GM10847 (cell line): ENCODE measurements around the gene RGCC.
A peak's percentile ranks its signal among the peaks of the same experiment; 100 is the strongest.

Experiments used
- POLR2A ChIP-seq: IDR thresholded peaks from 2 replicates; pipeline ENCODE4 v1.6.1; 2011; ENCODE audit not compliant: insufficient read length; ENCODE audit errors: extremely low read depth

Gene RGCC

GRCh38 chr13:41465241-41465847 lies 8.0 kb downstream of the RGCC start:
- peak; percentile 33 for TF ChIP-seq POLR2A

DNA sequence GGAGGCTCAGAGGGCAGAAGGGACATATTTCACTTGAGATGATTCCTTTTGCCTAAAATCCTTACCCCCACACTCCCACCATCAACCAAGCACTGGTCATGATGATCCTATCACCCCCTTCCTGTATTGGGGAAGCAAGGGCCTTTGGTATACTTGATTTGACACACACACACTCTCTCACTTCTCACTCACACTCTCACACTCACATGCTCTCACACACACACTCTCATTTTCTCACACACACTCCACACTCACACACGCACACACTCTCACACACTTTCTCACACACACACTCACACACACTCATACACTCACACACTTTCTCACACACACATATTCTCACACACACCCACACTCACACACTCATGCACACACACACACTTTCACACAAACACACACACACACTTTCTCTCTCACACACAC lies 8.6 kb downstream of the RGCC start:
- TF ChIP-seq POLR2A, result no peak

GRCh38 chr13:41467425-41467945 lies 10.1 kb downstream of the RGCC start:
- no peak for TF ChIP-seq POLR2A

DNA sequence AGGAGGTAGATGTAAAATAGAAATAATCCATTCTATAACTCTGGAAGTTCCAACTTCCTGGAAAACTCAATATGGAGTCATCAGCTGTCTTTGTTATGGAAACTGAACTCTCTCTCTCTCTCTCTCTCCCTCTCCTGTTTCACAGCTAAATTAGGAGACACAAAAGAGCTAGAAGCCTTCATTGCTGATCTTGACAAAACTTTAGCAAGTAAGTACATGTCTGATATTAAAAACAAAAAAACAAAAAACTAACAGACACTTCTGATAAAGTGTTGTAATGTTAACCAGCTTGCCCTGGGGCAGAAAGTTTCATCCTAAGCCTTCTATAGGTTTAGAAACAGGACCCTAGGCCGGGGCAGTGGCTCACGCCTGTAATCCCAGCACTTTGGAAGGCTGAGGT lies 11.3 kb downstream of the RGCC start:
- TF ChIP-seq POLR2A, result no peak

DNA sequence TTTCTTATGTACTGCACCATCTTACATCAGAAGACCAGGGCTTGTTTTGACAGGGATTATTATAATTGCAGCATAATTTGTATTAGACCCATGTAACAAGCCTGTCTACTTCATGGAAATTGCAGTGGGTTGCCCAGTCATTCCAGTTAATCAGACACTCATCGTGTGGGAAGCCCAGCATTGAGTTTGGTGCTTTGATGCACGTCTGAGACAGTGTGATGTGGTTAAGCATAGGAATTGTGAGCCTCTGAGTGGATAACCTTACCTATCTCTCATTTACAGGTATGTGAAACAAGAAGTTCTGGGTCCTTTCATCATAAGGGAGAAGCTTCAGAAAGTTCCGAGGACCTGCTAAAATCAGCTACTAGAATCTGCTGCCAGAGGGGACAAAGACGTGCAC lies 12.8 kb downstream of the RGCC start:
- TF ChIP-seq POLR2A, result no peak

DNA sequence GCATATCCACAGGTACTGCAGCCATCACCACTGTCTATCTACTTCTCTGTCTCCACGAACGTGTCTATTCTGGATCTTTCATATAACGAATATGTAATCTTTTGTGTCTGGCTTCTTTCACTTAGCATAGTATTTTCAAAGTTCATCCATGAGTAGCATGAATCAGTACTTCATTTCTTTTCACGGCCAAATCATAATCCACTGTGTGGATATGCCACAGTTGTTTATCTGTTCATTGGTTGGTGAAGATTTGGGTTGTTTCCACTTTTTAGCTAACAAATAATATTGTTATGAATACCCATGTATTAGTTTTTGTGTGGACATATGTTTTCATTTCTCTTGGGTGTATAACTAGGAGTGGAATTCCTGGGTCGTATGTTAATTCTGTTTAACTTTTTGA lies 14.4 kb downstream of the RGCC start:
- no peak for TF ChIP-seq POLR2A

GRCh38 chr13:41487222-41487621 lies 29.9 kb downstream of the RGCC start:
- no peak for TF ChIP-seq POLR2A

DNA sequence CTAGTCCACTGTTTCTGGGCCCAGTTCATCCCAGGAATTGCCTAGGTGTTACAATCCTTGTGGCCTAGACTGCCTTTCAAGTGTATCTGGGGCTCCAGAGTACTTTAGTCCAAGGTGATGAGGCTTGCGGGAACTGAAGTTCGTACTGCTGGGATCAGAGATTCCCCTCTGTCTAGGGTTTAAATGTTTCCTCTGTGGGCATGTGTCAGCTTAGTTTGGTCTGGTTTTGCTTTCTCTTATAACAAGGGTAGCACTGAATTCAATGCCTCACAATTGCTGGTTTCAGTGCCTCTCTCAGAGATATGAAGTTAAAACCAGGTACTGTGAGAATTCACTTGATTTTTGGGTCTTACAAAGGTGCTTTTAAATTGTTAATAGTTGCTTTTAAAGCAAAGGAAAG lies 30.8 kb downstream of the RGCC start:
- TF ChIP-seq POLR2A, result no peak

GRCh38 chr13:41490371-41491015 lies 33.1 kb downstream of the RGCC start:
- no peak for TF ChIP-seq POLR2A

DNA sequence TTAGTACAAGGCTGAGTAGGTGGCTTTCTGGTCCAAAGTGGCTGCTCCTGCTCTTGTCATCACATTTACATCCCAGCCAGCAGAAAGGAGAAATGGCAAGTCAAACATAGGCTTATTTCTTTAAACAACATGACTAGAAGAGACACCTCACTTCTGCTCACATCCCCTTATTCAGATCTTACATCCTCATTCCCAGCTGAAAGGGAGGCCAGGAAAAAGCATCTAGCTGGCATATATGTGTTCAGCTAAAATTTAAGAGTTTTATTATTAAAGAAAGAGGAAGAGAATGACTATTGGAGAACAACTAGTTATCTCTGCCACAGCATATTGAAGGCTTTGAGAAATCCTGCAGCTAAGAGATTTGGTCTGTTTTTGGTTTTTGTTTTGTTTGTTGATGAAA lies 34.1 kb downstream of the RGCC start:
- TF ChIP-seq POLR2A, result no peak

GRCh38 chr13:41492432-41493260 lies 35.3 kb downstream of the RGCC start:
- no peak for TF ChIP-seq POLR2A

DNA sequence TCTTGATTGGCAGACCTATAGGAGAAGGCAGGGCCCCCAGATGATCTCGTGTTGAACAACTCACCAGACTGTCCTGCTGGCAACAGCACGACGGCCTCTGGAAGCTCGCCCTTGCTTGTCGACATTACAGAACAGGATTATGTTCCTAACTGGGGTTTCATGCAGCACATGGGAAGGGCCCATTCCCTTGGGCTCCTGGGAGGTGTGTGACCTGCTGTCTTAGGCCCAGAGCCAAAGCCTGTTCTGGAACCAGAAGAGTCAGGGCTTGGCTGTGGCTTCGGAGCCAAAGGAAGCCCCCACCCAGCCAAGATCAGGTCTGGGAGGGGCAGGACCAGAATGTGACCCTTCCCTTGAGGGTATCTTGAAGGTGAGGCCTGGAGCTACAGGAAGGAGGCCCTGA lies 36.9 kb downstream of the RGCC start:
- TF ChIP-seq POLR2A, result no peak

- no peak for TF ChIP-seq POLR2A
These were observed 37.7 kb downstream of the RGCC start for GRCh38 chr13:41495044-41495443.

DNA sequence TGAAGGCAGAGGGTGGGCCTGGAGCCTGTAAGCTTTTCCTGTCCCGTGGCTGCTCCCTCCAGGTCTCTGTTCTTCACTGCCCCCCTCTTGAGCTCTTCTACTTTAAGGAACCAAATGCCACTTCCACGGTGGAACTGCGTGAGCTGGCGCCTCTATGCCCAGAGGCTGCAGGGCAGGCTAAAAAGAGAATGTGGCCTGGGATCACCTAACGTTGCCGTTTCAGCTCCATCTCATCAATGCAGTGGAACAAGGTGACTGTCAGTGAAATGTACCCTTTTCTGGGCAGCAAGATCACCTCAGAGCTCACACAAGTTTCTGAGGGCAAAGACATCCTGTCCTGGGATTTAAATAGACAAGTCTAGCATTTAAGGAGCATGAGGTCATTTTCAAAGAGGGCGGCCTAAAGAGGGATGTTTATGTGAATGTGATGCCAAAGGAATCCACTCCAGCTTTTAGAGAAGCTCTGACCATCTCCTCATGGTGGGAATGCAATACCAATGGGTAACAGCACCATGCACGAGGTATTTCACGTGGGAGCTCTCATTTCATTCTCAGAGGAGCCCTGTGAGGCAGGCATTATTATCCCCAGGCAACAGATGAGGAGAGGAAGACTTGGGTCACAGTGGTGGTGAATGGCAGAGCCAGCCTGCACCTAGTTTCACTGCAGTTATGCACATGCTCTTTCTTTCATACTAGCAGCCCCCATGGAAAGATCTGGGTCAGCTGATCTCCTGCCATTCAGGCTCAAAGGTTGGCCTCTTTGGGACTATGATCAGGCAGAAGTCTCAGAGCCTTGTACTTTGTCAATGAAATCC lies 39.3 kb downstream of the RGCC start:
- no peak for TF ChIP-seq POLR2A

GRCh38 chr13:41497436-41497835 lies 40.1 kb downstream of the RGCC start:
- TF ChIP-seq POLR2A, result no peak
